LNCAP (cell line): ENCODE data around the gene NOP16.

ENCODE experiments used
- TF ChIP-seq, protein P1 (sequence below): fragments of 450-650 bp; IDR thresholded peaks from 2 replicates; pipeline ENCODE4 v1.5.1; 2017; ENCODE audit warnings: mild to moderate bottlenecking

Gene NOP16

DNA sequence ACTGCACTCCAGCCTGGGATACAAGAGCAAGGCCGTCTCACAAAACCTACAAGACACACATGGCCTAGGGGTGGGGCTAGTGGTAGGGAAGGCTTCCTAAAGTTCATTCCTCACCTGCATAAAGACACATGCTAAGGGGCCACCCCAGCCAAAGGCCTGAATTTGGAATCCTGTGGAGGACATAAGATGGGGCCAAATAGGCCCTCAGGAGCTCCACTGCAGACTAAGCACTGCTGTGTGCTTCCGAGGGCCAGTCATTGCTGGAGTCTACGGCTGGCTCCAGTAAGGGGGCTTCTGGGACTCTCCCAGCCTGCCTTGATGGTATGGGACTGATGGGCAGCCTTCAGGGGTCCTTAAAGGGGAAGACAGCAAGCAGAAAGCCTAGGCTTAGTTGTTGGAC is 5.7 kb downstream of the NOP16 start:
- TF ChIP-seq, protein P1, sequence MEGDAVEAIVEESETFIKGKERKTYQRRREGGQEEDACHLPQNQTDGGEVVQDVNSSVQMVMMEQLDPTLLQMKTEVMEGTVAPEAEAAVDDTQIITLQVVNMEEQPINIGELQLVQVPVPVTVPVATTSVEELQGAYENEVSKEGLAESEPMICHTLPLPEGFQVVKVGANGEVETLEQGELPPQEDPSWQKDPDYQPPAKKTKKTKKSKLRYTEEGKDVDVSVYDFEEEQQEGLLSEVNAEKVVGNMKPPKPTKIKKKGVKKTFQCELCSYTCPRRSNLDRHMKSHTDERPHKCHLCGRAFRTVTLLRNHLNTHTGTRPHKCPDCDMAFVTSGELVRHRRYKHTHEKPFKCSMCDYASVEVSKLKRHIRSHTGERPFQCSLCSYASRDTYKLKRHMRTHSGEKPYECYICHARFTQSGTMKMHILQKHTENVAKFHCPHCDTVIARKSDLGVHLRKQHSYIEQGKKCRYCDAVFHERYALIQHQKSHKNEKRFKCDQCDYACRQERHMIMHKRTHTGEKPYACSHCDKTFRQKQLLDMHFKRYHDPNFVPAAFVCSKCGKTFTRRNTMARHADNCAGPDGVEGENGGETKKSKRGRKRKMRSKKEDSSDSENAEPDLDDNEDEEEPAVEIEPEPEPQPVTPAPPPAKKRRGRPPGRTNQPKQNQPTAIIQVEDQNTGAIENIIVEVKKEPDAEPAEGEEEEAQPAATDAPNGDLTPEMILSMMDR, result no peak

DNA sequence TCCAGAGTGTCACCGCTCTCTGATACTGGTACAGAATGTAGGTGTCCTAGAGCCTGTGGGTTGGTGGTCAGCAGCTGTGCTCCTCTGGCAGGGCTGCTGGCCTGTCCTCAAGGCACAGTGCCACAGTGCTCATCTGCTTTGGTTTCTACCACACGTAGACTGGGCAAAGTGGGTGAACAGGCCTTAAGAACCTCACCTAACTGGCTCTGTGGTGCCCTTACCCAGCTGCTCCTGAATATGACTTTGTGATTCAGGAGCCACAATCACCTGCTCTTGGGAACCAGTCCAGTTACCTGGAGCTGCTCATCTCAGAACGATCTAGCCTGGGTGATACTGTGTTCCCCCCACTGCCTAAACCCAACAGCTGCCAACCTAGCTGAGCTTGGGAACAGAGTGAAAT is 6.4 kb downstream of the NOP16 start:
- TF ChIP-seq, protein P1, result no peak

DNA sequence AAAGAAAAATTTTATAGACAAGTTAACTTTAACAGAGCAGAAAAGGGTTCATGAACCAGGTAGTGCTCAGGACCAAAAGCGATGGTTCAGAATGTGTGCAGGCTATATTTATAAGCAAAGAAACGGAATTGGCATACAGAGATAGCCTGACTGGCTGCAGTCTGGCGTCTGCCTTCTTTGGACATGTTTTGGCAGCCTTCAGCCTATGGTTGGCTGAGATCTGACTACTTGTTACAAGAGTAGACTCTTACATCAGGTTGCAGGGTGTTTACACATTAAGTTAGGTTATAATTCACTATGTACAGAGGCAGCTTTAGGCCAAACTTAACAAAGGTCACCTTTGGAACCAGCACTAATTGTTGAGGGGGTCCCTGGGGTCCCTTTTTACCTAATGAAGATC is 7.0 kb downstream of the NOP16 start:
- TF ChIP-seq, protein P1, result no peak

DNA sequence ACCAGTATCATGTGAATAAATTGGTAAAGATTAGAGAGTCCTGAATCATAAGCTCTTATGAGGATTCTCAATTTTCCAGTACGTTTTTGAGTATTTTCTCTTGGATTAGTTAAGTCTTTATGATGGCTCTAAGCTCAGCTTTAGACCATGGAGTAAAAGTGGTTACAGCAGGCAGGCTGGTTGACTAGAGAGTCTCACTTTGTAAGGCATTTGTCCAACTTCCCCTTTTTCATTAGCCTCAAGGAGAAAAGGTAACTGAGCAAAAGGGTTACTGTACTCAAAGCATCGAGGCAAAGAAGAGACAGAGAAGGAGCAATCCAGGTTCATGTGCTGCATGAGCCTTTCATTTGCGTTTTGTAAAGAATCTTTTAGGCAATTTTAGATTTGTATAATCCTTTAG is 8.5 kb downstream of the NOP16 start:
- TF ChIP-seq, protein P1, result no peak

DNA sequence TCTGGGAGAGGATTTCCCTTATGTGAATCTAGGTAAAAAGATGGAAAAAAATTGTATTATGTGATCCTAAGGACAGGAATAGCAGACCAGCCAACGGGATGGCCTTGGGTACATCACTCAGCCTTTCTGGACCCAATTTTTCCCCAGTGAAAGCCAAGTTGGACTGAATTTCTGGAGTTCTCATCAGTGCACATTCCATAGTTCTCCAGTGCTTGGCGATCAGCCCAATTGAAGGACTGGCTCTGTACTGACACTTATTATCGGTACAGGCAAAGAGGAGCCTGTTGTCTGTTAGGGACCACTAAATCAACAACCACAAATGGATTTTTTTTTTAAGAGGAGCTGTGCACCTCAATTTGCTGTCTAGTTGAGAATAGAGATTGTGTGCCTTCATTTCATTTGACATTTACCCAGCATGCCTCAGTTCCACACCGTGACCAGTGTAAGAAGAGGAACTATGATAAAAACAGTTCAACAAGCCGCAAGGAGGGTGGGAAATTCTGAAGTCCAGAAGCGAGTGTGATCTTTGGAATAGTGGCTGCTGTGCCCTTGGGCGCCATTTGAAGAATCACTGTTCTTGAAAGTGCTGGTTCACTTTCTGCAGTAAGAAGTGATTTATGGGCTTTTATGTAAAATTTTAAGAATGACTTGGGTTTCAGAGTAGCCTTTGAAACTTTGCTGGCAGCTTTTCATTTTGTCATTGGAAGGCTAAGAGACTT is 15.1 kb downstream of the NOP16 start:
- TF ChIP-seq, protein P1, result no peak

DNA sequence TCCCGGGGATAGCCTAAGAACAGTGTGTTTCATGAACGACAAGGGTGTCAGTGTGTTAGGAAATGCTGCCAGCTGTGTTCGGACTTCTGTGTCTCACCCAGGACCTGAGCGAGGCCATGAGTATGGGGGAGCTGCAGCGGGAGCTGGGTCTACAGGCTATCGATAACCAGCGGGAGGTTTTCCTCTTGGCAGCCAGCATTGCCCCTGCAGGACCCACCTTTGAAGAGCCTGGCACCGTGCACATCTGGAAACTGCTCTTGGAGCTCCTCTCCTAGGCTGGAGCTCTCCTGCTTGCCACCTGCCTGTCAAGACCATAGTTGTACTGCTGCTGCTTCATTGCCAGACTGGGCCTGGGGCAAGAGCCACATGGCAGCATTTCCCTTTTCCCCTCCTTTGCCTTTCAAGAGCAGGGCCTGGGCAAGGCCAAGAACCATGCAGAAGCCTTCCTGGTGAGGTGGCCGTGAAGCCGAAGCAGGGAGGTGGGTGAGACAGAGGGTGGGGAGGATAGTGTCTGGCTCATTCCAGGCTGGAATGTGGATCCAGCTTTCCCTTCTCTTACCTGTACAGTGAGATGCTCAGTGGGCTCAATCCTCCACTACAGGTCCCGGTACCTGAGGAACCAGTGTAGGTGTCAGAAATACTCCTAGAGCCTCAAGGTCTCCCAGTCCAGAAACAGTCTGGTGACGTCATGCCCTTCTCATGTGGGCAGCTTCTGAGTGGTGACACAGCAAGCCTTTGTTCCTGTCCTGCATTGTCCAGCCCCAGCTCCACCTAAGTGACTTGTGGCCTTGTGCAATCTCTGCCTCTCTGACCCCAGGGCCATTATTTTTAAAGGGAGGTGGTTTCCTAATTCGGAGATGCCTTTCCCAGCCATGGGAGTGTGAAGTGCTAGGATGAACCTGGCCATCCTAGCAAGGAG is 16.5 kb downstream of the NOP16 start:
- TF ChIP-seq, protein P1, result no peak

DNA sequence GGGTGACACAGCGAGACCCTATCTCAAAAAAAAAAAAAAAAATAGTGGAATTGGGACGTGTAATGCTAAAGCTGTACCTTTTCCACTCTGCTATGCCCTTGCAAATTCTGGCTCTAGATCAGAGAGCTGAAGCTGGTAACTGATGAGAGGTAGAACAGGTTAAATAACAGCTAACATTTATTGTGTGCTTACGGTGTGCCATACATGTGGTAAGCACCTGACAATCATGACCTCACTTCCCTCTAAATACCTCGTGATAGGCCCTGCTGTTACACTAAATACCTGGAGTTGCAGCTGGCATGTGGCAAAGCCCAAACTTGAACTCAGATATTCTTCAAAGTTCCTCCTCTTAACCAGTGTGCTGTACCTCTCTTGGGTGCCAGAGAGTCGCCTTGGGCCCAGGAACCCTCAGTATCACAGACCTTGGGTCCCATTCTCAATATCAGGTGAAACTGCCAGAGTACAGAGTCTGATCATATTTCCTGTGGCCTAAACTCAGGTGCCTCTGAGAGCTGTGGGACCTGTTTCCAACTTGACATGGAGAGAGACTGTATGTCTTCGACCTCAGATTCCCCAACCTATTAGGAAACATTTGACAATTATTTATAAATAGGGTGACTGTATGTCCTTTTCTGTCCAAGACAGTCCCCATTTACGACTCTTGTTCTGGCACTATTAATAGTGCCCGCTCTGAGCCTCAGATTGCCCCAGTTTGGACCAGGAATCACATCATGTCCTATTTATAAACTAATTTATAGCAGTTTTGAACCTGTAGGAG is 18.3 kb downstream of the NOP16 start:
- TF ChIP-seq, protein P1, result no peak
